ENCODE results near the gene ZDHHC18. TPM values are rescaled to one million over a fixed set of nuclear protein-coding genes. Genes with fewer than 3 reads are reported as not detected.

The ZDHHC18 gene
- total RNA-seq, 1 donor from 2014 or later: 27.0 TPM

- no peak for TF ChIP-seq CTCF (IDR thresholded peaks at IDR 0.05; ENCODE audit: insufficient read depth, low read length, poor library complexity, severe bottlenecking)
- Histone ChIP-seq H3K27me3 (ENCODE audit: control insufficient read depth, insufficient read depth, low read length) (no peaks in the 10 kb centered on the region), H3K4me3 (ENCODE audit: low read depth, low read length) (peak overlapping the region; percentile 68), H3K36me3 (ENCODE audit: control insufficient read depth, insufficient read depth, low read length) (no peaks in the 10 kb centered on the region)
- DNase-seq (ENCODE audit: low read depth): no peak
These were observed 39.1 kb upstream of the ZDHHC18 start for GRCh38 chr1:26787381-26787705.

DNA sequence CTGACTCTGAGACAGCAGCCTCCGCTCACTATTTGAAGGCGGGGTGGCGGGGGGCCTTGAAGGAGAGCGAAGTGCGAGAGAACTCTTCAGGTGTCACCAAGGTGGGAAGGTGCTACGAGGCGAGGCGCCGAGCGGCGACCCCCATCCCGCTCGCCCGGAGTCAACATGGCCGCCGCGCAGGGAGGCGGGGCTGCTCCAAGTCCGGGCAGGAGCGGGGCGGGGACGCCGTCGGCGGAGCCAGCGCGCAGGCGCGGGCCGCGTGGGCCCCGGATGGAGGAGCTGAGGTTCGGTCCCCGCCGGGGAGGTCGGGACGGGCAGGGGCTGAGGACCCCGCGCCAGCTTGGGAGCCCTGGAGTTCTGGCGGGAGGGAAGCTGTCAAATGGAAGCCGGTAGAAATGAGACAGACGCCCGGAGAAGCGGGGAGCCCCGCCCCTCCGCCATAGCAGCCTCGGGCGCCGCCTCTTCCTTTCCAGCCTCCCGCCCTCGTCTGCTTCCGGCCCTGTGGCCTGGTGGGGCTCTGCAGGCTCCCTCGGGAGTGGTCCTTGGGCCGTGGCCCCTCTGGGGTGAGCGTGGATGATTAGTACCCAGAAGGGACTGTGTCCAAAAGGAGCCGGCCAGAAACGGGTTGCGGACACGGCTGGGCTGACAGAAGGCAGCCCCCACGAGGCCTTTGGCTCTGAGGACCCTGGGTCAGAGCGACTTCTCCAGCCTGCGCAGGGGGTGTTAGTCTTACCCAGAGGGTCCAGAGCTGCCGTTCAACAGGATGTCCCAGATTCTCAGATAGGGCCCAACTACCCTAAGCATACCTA lies 38.6 kb upstream of the ZDHHC18 start, which contains the start of gene PIGV:
TSS of gene PIGV (plus strand) at position 245 of the 809 bp plus-strand sequence. CDS start 2,866 bp downstream, outside the sequence.
- peak; percentile 2 for TF ChIP-seq CTCF (IDR thresholded peaks at IDR 0.05; ENCODE audit: insufficient read depth, low read length, poor library complexity, severe bottlenecking)
- Histone ChIP-seq H3K27me3 (ENCODE audit: control insufficient read depth, insufficient read depth, low read length) (no peaks in the 10 kb centered on the region), H3K36me3 (ENCODE audit: control insufficient read depth, insufficient read depth, low read length) (no peaks in the 10 kb centered on the region), H3K4me3 (ENCODE audit: low read depth, low read length) (peak within 1 kb of the TSS; percentile 68)
- no peak for DNase-seq (ENCODE audit: low read depth)

DNA sequence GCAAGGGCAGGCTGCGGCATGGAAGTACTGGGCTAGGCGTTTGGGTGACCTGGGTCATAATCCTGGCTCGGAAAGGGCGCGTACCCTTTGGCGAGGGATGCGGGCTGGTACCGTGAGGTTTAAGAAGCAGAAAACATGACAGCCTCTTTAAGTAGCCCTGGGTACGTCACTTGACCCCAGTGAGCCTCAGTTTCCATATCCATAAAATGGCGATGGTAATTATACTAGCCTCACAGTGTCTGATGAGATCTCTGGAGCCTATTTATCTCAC lies 38.0 kb upstream of the ZDHHC18 start:
- no peak for TF ChIP-seq CTCF (IDR thresholded peaks at IDR 0.05; ENCODE audit: insufficient read depth, low read length, poor library complexity, severe bottlenecking)
- H3K4me3 ChIP-seq (ENCODE audit: low read depth, low read length): peak overlapping the region; percentile 68
- no peaks in the 10 kb centered on the region for H3K36me3 ChIP-seq (ENCODE audit: control insufficient read depth, insufficient read depth, low read length)
- no peak for DNase-seq (ENCODE audit: low read depth)
- H3K27me3 ChIP-seq (ENCODE audit: control insufficient read depth, insufficient read depth, low read length): no peaks in the 10 kb centered on the region

DNA sequence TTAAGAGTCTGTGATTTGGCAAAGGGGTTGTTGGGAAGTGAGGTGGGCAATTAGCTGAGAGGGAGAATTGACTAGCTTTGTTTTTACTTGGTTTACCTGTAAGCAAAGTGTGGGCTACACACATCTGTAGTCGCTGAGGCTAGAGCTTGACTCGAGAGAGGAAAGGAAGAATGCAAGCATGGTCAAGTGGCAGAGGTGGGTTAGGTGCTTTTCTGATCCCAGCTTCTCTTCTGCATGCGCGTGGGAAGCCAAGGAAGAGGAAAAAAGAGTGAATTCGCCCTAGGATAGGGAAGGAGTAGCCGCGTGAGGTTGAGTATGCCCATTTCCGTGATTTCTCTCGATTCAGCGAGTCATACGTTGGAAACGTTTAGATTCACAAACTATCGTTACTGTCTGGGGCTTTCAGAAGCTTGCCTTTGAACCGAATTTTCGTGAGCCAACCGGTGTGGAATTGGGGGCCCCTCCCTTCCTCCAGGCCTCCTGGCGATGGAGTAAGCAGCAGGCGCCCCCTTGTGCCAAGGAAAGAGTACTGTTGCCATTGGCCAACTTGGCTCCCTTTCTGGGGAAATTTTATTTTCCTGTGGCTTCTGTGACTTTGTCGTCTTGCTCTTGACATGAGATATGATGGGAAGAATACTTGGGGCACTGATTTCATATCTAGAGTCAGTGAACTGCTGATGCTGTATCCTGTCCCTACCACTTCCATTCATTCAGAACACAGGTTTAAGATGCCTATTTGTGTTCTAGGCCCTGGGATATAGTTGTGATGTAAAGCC lies 37.5 kb upstream of the ZDHHC18 start:
- Histone ChIP-seq H3K36me3 (ENCODE audit: control insufficient read depth, insufficient read depth, low read length) (no peaks in the 10 kb centered on the region), H3K4me3 (ENCODE audit: low read depth, low read length) (peak overlapping the region; percentile 68), H3K27me3 (ENCODE audit: control insufficient read depth, insufficient read depth, low read length) (no peaks in the 10 kb centered on the region)
- peak; percentile 96 for TF ChIP-seq CTCF (IDR thresholded peaks at IDR 0.05; ENCODE audit: insufficient read depth, low read length, poor library complexity, severe bottlenecking)
- no peak for DNase-seq (ENCODE audit: low read depth)

DNA sequence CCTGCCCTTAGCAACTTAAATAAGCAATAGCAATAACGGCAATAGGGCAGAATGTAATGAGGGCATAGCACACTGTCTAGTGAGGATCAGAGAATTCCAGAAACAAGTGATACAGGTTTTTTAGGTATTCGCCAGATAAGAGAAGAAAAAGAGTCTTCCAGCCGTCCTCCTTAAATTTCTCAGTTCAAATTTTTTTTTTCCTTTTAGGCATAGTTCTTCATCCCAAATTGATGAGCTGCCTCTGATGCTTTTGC lies 36.9 kb upstream of the ZDHHC18 start:
- no peak overlapping the region for H3K4me3 ChIP-seq (ENCODE audit: low read depth, low read length)

More for the DNA sequence above, 36.9 kb upstream of the ZDHHC18 start:
- TF ChIP-seq CTCF (IDR thresholded peaks at IDR 0.05; ENCODE audit: insufficient read depth, low read length, poor library complexity, severe bottlenecking): no peak
- Histone ChIP-seq H3K27me3 (ENCODE audit: control insufficient read depth, insufficient read depth, low read length) (no peaks in the 10 kb centered on the region), H3K36me3 (ENCODE audit: control insufficient read depth, insufficient read depth, low read length) (no peaks in the 10 kb centered on the region)
- DNase-seq (ENCODE audit: low read depth): no peak

Measured in kidney epithelial cell (primary cell).